Vagina (tissue), 2 donors: ENCODE results near the gene SHISA9. TPM values are rescaled to one million over a fixed set of nuclear protein-coding genes. Genes with fewer than 3 reads are reported as not detected.

ENCODE experiments used
- DNase-seq, 2 donors: peaks; one replicate each; pipeline ENCODE4 v3.0.0-alpha.2; 2017; ENCODE audit errors: extremely low spot score in 2 of 2
- H3K27ac ChIP-seq: fragments of 200-600 bp; sonication (generic); one replicate; pipeline ENCODE4 v1.5.1; 2019
- H3K27me3 ChIP-seq: fragments of 200-600 bp; sonication (generic); one replicate; pipeline ENCODE4 v1.5.1; 2019
- H3K36me3 ChIP-seq, 2 donors: fragments of 200-600 bp; sonication (generic); one replicate each; pipeline ENCODE4 v1.5.1; 2017 to 2019
- H3K4me1 ChIP-seq: fragments of 200-600 bp; sonication (generic); one replicate; pipeline ENCODE4 v1.5.1; 2019
- H3K4me3 ChIP-seq, 2 donors: fragments of 200-600 bp; sonication (generic); 1 replicate in 1 of 2; 2 replicates in 1 of 2; pipeline ENCODE4 v1.5.1; 2016 to 2019
- H3K9me3 ChIP-seq: fragments of 200-600 bp; sonication (generic); one replicate; pipeline ENCODE4 v1.5.1; 2019
- POLR2A ChIP-seq, 2 donors: fragments of 450-650 bp; IDR thresholded peaks; one replicate each; pipeline ENCODE4 v1.6.1; 2017; ENCODE audit warnings: antibody characterized with exemption in 2 of 2, mild to moderate bottlenecking in 2 of 2, moderate library complexity in 2 of 2
- POLR2AphosphoS5 ChIP-seq, 2 donors: sonication (generic); formaldehyde crosslinking; IDR thresholded peaks; one replicate each; pipeline ENCODE4 v1.9.0; 2017; ENCODE audit warnings: antibody characterized with exemption in 2 of 2, mild to moderate bottlenecking in 2 of 2, low read depth in 1 of 2; ENCODE audit not compliant: insufficient read depth in 1 of 2
- intact Hi-C: fragments of 100-400 bp; cut with DNase I; formaldehyde crosslinking; loops from one replicate; pipeline ENCODE4 v1.15.1; 2023
- total RNA-seq: library from RNA; depleted of rRNA; stranded (reverse); fragments of >200 nt; gene quantifications from one replicate; pipeline ENCODE4 v1.2.3, GENCODE V29; 2016
- TF ChIP-seq, protein P1 (sequence below), 3 experiments: fragments of 450-650 bp in 2 of 3; fragments of 200-600 bp in 1 of 3; sonication (generic) in 1 of 3; IDR thresholded peaks; one replicate each; pipeline ENCODE4 v1.5.1; 2017 to 2019; ENCODE audit warnings: antibody characterized with exemption in 3 of 3, mild to moderate bottlenecking in 2 of 3, moderate library complexity in 2 of 3

SHISA9 gene
- total RNA-seq, 1 donor from 2014 or later = 0.49 TPM

DNA sequence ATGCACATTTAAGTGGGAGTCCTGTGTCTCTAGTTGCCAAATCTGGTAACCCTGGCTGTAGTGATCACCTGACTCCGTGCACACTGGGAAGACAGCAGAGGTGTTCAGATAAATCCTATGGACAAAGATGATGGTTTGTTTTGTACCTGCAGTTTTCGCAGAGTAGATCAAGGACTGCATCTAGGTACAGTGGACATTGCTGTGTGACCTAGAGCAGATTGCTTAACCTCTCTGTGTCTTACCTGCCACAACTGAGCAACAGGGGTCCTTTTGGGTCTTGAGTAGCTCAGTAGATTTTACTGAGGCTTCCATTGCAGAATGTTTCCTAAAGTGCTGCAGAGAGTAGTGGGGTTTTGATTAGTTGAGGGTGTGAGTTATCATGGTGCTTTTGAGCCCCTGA lies 160.8 kb downstream of the SHISA9 start:
- no peak for DNase-seq
- H3K36me3 ChIP-seq = no peaks in the 10 kb centered on the region
- no peak overlapping the region for H3K4me3 ChIP-seq
- H3K9me3 ChIP-seq = no peaks in the 10 kb centered on the region
- intact Hi-C loops = no loop called here
- no peak overlapping the region for H3K27ac ChIP-seq
- no peaks in the 10 kb centered on the region for H3K27me3 ChIP-seq
- TF ChIP-seq, protein P1, sequence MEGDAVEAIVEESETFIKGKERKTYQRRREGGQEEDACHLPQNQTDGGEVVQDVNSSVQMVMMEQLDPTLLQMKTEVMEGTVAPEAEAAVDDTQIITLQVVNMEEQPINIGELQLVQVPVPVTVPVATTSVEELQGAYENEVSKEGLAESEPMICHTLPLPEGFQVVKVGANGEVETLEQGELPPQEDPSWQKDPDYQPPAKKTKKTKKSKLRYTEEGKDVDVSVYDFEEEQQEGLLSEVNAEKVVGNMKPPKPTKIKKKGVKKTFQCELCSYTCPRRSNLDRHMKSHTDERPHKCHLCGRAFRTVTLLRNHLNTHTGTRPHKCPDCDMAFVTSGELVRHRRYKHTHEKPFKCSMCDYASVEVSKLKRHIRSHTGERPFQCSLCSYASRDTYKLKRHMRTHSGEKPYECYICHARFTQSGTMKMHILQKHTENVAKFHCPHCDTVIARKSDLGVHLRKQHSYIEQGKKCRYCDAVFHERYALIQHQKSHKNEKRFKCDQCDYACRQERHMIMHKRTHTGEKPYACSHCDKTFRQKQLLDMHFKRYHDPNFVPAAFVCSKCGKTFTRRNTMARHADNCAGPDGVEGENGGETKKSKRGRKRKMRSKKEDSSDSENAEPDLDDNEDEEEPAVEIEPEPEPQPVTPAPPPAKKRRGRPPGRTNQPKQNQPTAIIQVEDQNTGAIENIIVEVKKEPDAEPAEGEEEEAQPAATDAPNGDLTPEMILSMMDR (IDR thresholded peaks at IDR 0.05) = no peak
- no peak for TF ChIP-seq POLR2A (IDR thresholded peaks at IDR 0.05)
- TF ChIP-seq POLR2AphosphoS5 (IDR thresholded peaks at IDR 0.05; ENCODE audit: insufficient read depth in 1 of 2, low read depth in 1 of 2) = no peak
- no peaks in the 10 kb centered on the region for H3K4me1 ChIP-seq

DNA sequence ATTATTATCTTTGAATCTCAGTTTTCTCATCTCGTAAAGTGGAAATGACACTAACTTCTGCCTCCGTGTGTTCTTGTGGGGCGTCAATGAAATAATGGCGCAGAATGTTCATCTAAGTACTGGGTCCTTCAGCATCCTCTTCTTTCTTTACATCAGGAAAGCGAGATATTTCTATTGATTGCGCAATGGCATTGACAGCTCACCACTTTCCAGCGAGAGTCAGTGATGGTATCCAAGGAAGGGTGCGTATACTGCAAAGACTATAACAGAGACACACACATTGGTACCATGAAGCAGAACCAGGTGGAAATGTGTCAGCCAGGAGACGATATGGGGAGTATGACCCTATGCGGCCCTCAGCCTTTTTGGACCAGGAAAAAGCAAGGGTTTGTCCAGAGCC lies 162.1 kb downstream of the SHISA9 start:
- H3K9me3 ChIP-seq = no peaks in the 10 kb centered on the region
- intact Hi-C loops = no loop called here
- no peaks in the 10 kb centered on the region for H3K27me3 ChIP-seq
- no peak for DNase-seq
- no peak overlapping the region for H3K4me3 ChIP-seq
- no peaks in the 10 kb centered on the region for H3K36me3 ChIP-seq
- TF ChIP-seq POLR2A (IDR thresholded peaks at IDR 0.05) = no peak
- no peak for TF ChIP-seq POLR2AphosphoS5 (IDR thresholded peaks at IDR 0.05; ENCODE audit: insufficient read depth in 1 of 2, low read depth in 1 of 2)
- TF ChIP-seq, protein P1 (IDR thresholded peaks at IDR 0.05) = no peak
- no peak overlapping the region for H3K27ac ChIP-seq
- H3K4me1 ChIP-seq = no peaks in the 10 kb centered on the region

DNA sequence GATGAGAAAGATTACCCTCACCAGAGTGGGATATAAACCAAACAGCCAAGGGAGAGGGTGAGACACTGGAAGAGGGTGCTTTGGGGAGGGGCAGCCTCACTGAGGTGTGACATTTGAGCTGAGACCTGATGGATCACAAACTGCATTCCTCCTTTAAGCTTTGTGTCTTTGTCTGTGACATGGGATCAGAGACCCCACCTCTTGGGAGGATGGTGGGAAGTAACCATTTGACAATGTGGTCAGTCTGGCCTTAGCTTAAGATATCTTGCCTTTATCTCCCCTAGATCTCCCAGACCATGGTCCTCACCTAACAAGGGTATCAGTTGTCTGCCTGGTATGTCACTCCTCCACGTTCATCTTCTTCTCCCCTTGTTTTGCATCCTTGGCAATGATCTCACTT lies 163.4 kb downstream of the SHISA9 start:
- no peak for DNase-seq
- no peaks in the 10 kb centered on the region for H3K9me3 ChIP-seq
- H3K4me3 ChIP-seq = no peak overlapping the region
- H3K27ac ChIP-seq = no peak overlapping the region
- no peak for TF ChIP-seq POLR2A (IDR thresholded peaks at IDR 0.05)
- TF ChIP-seq, protein P1 (IDR thresholded peaks at IDR 0.05) = no peak
- no peaks in the 10 kb centered on the region for H3K4me1 ChIP-seq
- H3K27me3 ChIP-seq = no peaks in the 10 kb centered on the region
- intact Hi-C loops = no loop called here
- H3K36me3 ChIP-seq = no peaks in the 10 kb centered on the region

DNA sequence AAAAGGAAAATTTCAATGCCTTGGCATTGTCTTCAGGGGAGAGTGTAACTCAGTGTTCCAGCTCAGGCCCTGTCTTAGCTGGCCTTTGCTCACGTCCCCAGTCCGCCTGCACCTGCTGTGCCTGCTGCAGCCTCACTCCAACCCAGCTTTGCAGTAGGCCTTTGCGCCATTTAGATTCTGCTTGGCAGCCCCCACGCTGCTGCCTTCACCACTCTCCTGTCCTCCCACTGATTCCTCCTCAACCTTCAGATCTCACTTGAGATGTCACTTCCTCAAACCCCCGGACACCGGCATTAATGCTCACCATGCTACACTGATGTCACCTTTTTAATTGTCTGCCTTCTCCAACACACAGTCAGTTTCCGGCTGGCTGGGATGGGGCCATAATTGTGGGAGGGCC lies 166.2 kb downstream of the SHISA9 start:
- H3K36me3 ChIP-seq = no peaks in the 10 kb centered on the region
- no peak for TF ChIP-seq POLR2A (IDR thresholded peaks at IDR 0.05)
- TF ChIP-seq, protein P1 (IDR thresholded peaks at IDR 0.05) = no peak
- TF ChIP-seq POLR2AphosphoS5 (IDR thresholded peaks at IDR 0.05; ENCODE audit: insufficient read depth in 1 of 2, low read depth in 1 of 2) = no peak
- no peak overlapping the region for H3K4me3 ChIP-seq
- H3K27ac ChIP-seq = no peak overlapping the region
- no peaks in the 10 kb centered on the region for H3K9me3 ChIP-seq
- no peak for DNase-seq
- H3K4me1 ChIP-seq = no peaks in the 10 kb centered on the region
- intact Hi-C loops = no loop called here
- H3K27me3 ChIP-seq = no peaks in the 10 kb centered on the region

DNA sequence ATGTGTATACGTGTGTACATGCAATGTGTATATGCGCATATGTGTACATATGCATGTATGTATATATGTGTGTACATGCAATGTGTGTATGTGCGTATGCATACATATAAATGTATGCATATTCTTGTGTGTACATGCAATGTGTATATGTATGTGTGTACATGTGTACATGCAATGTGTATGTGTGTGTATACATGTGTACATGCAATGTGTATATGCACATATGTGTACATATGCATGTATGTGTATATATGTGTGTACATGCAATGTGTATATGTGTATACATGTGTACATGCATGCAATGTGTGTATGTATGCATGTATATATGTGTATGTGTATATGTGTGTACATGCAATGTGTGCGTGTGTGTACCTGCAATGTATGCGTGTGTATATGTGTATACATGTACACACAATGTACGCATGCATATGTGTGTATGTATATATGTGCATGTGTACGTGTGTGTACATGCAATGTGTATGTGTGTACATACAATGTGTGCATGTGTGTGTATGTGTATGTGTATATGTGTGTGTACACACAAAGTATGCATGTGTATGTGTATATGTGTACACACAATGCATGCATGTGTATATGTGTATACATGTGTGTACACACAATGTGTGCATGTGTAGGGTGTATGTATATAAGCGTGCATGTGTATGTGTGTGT lies 167.7 kb downstream of the SHISA9 start:
- Histone ChIP-seq H3K27me3 (no peaks in the 10 kb centered on the region), H3K9me3 (no peaks in the 10 kb centered on the region), H3K27ac (no peak overlapping the region), H3K4me3 (no peak overlapping the region), H3K36me3 (no peaks in the 10 kb centered on the region), H3K4me1 (no peaks in the 10 kb centered on the region)
- no peak for TF ChIP-seq POLR2AphosphoS5 (IDR thresholded peaks at IDR 0.05; ENCODE audit: insufficient read depth in 1 of 2, low read depth in 1 of 2)
- no peak for TF ChIP-seq POLR2A (IDR thresholded peaks at IDR 0.05)
- TF ChIP-seq, protein P1 (IDR thresholded peaks at IDR 0.05) = no peak
- no peak for DNase-seq
- intact Hi-C loops = no loop called here
